ENCODE results near the gene APBA3.
"Not testable (repeated sequence)": the region's sequence is repeated elsewhere in the genome, so short reads cannot be mapped to it uniquely, and the experiment has no call there.

APBA3 gene

GRCh38 chr19:3770136-3770999 is 8.9 kb upstream of the APBA3 start:
- no peak for DNase-seq

- DNase-seq: no peak
These were observed 8.0 kb upstream of the APBA3 start for GRCh38 chr19:3769494-3769893.

DNA sequence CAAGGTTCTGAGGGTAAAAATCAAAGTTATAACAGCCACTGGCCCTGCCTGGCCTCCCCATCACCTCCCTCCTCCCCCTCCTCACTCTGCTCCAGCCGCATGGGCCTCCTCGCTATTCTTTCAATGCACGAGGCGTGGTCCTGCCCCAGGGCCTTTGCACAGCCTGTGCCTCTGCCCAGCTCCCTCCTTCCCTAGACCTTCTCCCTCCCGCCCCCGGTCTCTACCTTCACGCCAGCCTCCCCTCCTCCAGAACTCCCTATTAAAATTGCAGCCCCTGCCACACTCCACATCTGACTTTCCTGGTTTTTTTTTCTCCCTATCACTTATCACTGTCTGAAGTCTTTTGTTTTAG is 7.2 kb upstream of the APBA3 start:
- no peak for DNase-seq

DNA sequence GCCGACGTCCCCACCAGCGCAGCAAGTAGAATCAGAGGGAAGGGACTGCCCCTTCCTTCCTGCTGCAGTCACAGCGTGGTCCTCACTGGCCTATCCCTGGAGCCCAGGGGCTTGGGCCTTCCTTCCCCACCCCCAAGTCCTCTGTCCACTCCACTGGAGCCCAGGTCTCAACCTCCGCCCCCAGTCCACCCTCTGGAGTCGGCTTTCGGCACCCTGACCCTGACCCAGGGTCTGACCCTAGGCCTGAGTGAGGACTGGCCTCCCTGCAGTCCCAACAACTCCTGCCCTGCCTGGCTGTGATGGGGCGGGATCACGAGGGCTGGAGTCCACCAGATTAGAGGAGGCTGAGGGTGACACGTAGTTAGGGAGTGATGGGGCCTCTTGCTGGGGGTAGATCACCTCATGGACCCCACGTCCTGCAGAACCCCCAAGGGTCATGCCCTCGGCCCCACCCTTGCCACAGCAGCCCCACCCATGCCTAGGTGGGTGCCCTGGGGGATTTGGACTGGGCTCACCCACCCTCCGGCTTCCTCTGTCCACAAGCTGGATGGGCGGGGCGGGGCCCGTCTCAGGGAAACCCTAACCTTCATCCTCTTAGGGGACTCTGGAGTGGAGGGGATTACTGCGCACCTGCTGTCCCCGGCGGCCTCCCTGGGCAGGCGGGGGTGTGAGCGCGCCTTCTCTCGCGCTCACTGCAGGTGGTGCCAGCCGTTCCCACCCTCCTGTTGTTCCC is 6.7 kb upstream of the APBA3 start:
- no peak for DNase-seq

GRCh38 chr19:3767050-3767449 is 5.6 kb upstream of the APBA3 start:
- DNase-seq: no peak

- no peak for DNase-seq
These were observed 5.0 kb upstream of the APBA3 start for GRCh38 chr19:3766520-3766919.

GRCh38 chr19:3765757-3766156 is 4.3 kb upstream of the APBA3 start:
- DNase-seq: not testable (repeated sequence)

DNA sequence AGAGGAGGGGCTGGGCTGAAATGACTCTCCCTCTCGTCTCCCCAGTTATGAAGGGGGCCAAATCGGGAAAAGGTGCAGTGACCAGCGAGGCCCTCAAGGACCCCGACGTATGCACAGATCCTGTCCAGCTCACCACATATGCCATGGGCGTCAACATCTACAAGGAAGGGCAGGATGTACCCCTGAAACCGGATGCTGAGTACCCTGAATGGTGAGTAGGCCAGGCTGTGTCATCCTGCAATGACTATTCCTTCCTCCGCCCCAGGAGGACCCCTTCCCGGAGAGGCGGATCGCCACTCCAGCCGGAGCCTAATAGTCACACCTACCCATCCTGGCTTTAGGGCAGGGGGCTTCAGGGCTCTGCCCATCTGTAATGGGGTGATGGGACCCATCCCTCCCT is 3.6 kb upstream of the APBA3 start:
- no peak for DNase-seq

DNA sequence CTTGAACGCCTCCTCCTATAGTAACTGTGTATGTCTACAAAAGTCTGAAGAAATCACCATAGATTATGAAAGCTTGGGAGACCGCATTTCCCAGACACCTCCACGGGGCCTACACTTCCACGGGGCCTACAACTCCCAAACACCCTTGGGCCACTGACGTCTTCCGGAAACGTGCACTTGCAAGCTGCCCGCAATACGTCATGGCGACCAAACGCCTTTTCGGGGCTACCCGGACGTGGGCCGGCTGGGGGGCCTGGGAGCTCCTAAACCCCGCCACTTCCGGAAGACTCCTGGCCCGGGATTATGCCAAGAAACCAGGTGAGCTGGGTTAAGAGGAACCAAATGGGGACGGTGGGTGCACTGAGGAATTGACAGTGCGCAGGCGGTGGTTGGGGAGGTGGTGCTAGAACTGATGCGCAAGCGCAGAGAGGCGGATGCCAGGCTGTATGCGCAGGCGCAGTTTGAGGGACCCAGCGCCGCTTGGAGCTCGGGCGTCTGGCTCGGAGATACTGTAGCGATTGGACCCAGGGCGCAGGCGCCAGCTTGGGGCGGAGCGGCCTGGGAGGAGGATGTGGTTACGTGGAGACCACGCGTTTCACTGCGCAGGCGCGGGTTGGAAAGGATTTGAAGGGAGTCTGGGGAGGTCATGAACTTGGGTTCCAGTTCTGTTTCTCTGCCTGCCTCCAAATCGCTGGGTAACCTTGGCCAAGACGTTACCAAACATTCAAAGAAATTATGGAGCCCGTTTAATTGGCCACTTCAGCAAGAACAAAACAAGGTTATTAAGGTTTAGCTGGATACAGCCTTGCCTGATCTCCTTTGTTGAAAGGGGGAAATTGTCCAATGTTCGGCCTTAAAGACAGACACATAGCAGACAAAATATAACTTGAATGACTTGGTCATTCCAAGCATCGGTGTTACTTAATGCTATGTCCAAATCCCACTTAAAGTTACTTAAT is 1.3 kb upstream of the APBA3 start, which contains the start of gene MRPL54:
Gene MRPL54 (plus strand): TSS at position 182 of the 959 bp plus-strand sequence. CDS start 19 bp downstream, at position 201.
- peak; percentile 99 for DNase-seq

DNA sequence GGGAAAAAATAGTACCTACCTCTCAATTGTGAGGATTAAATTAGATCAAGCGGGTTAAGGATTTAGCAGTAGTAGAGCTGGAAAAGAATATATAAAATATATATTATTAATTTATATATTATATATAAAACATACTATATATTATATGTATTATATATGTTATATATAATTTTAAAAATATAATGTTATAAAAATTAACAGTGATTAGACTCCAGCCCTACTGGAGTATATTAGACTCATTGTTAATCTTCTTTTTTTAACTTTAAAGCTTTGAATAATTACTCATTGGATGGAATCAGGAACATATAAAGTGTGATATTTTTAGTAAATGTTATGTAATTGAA is 610 bp upstream of the APBA3 start:
- DNase-seq: no peak

DNA sequence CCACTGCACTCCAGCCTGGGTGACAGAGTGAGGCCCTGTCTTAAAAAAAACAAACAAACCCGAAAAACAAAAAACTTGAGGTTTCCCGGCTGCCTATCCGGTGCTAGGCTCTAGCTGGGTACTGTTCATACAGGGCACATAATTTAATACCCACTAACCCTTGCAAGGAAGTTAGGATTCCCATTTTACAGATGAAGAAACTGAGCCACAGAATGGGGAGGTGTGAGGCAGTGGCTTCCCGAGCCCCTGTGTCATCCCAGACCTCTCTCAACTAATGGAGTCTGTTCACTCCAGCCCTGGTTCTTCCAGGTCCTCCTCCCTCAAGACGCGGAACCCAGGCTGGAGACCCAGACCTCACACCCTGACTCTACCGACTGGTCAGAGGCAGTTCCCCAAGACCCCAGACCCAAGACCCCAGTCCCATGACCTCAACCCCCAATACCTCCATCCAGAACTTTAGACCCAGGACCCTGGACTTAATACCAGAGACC is 576 bp downstream of the APBA3 start:
- no peak for DNase-seq

- no peak for DNase-seq
These were observed 1.8 kb downstream of the APBA3 start for GRCh38 chr19:3759482-3760254.

GRCh38 chr19:3758297-3758696 is 3.2 kb downstream of the APBA3 start:
- DNase-seq: not testable (repeated sequence)

- not testable (repeated sequence) for DNase-seq
These were observed 3.8 kb downstream of the APBA3 start for GRCh38 chr19:3757705-3758104.

GRCh38 chr19:3753631-3754410 is 7.7 kb downstream of the APBA3 start:
- DNase-seq: no peak

DNA sequence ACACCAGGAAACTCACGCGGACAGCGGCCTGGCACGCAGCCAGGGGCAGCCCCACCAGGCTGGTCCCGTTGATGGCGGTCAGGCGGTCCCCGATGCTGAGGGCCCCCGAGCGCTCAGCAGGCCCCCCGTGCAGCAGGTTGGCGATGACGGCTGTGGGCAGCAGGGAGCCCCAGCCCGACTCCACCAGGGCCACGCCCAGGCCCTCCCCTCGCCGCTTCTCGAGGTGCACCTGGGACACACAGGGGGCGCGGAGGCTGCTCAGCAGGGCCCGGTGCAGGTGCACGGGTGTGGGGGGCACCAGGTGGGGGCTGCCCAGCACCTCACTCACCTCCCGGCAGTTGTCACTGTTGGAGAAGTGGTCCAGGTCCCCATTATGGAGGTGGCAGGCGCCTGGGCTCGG is 9.0 kb downstream of the APBA3 start:
- DNase-seq: no peak

GRCh38 chr19:3751236-3751635 is 10.3 kb downstream of the APBA3 start:
- DNase-seq: no peak

- DNase-seq: no peak
These were observed 11.3 kb downstream of the APBA3 start for GRCh38 chr19:3750211-3750610.

DNA sequence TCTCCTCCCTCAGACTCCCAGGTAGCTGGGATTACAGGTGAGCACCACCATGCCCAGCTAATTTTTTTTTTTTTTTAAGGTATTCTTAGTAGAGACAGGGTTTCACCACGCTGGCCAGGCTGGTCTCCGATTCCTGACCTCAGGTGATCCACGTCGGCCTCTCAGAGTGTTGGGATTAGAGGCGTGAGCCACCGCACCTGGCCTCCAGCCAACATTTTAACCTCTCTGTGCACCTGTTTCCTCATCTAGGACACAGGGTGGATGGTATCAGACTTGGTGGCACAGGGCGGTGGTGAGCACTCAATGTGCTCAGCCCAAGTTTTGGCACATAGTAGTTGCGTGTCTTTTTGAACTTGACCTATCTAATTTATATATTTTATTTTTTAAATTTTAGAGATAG is 12.5 kb downstream of the APBA3 start:
- no peak for DNase-seq

DNA sequence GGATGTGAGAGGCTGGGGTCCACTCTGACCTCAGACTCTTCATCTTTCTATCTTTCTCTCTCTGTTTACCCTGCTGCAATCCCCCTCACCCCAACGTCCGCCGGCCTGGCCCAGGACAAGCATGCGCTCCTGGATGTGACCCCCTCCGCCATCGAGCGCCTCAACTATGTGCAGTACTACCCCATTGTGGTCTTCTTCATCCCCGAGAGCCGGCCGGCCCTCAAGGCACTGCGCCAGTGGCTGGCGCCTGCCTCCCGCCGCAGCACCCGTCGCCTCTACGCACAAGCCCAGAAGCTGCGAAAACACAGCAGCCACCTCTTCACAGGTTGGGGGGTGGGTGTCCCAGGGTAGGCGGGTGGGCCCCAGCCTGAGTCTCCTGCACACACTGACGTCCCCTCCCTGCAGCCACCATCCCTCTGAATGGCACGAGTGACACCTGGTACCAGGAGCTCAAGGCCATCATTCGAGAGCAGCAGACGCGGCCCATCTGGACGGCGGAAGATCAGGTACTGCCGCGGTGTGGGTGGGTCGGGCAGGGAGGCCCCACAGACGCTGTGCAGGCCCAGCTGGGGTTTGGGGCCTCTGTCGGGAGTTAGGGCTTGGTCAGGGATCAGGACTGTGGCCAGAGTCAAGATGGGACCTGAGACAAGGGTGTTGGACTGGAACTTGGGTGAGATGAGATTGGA is 15.0 kb downstream of the APBA3 start:
- no peak for DNase-seq

All from stimulated activated CD4-positive, alpha-beta T cell treated with anti-CD3 and anti-CD28 coated beads, Interleukin-15, amount 100 ng/mL, for 24 hours (primary cell).